K562 treated with DMSO at 1 percent for 4 hours (cell line): ENCODE results near the gene ALDH3A2. TPM values are rescaled to one million over a fixed set of nuclear protein-coding genes. Genes with fewer than 3 reads are reported as not detected.

ENCODE experiments used
- total RNA-seq: library from RNA; unstranded; fragments of 300-600 nt; gene quantifications from 2 replicates; pipeline ENCODE4 v1.2.3, GENCODE V29; 2022; ENCODE audit not compliant: insufficient read depth

Gene ALDH3A2
- not detected in 2 replicates for total RNA-seq

DNA sequence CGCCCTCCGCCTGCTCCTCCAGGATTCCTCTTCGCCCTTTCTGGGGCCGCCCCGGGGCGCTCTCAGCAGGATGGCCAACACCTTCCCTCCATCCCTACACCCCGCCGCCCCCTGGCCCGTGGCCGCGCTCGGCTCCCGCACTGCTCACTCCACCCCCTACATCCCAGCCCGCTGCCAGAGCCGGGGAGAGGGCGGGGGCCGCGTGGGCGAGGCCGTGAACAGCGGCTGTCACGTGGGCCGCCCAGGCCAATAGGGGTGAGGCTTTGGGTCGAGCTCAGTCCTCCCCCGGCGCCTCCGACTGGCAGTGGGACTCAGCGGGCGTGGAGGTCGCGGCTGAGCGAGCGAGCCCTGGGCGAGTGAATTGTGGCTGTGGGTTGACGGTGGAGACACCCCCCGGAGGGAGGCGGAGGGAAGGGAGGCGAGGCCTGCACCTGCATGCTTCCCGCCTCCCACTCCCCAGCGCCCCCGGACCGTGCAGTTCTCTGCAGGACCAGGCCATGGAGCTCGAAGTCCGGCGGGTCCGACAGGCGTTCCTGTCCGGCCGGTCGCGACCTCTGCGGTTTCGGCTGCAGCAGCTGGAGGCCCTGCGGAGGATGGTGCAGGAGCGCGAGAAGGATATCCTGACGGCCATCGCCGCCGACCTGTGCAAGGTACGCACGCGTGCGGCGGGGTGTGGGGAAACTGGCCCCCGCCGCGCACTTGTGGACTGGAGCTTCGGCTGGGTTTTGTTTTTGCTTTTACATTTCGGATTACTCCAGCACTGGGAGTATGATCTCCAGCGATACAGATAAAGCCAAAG, at the start of gene ALDH3A2:
Gene ALDH3A2, plus strand, starts transcription at position 277 of the 799 bp plus-strand sequence. Its CDS starts 221 bp downstream, at position 498.

DNA sequence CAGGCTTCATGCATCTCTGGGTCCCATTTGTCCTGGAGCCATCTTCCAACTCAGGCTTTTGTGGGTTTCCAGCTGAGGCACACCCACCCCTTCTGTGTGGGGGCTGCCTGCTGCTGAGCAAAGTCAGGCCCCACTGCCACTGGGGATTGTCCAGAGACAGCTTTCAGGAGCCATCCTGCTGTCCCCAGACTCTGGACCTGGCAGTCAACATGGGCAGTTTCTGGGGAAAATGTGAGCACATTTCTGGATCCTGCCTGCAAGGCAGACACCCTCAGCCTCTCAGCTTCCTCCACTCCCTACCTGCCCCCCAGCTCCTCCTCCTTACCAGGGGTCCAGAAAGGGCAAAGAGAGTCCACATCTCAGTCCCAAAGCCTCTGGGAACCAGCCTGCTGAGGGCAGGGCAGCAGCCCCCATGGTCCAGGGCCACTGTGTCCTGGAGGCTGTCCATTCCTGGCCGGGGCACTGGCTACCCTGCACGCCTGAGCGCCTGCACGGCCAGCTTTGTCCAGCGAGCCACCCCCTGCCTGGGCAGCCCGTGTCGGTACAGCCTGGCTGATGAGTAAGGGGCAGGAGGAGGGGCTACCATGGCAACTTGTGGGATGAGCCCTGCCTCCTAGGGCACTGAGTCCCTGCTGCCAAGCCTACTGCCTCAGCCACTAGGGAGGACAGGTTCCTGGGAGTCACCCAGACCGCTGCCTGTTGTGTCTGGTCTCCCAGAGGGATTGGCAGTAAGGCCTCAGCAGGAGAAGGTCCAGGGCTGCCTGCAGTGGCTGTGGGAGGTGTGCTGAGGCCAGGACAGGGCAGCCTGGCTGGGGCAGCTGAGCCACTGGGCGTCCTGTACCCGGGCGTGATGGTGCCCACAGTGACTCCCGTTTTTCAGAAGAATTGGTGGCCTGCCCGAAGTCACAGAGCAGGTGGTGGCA, 67.8 kb downstream of the ALDH3A2 start, which contains the start of gene SLC47A2:
Gene SLC47A2, minus strand, starts transcription at position 477 of the 923 bp plus-strand sequence. Its CDS starts 29 bp downstream, at position 448.

Other genes with a start within 250 kb of the ALDH3A2 start
- gene RNF112, start 237.5 kb upstream of the ALDH3A2 start, total RNA-seq, result 0.40 TPM in 1 of 2 replicates, not detected in the other
- not detected in 2 replicates for gene SLC47A1, start 114.9 kb upstream of the ALDH3A2 start, total RNA-seq
- gene SLC47A2, start 67.8 kb downstream of the ALDH3A2 start, total RNA-seq, result not detected in 2 replicates
- gene ALDH3A1, start 99.5 kb downstream of the ALDH3A2 start, total RNA-seq, result not detected in 2 replicates
- not detected in 2 replicates for gene ULK2, start 219.2 kb downstream of the ALDH3A2 start, total RNA-seq